HEK293 (cell line): ENCODE data around the gene ZFP36.
"Not testable (repeated sequence)": the region's sequence is repeated elsewhere in the genome, so short reads cannot be mapped to it uniquely, and the experiment has no call there.

Experiments used
- CTCF ChIA-PET: fragments of 350-600 bp; formaldehyde crosslinking; extraction: SDS; loops from one replicate; lab custom pipeline; 2021; ENCODE audit warnings: antibody characterized with exemption; lab: Yijun Ruan, JAX
- POLR2A ChIA-PET: fragments of 300-600 bp; formaldehyde crosslinking; extraction: SDS; loops from one replicate; lab custom pipeline; 2020; ENCODE audit warnings: antibody characterized with exemption, inconsistent platforms; lab: Yijun Ruan, JAX
- H3K27ac ChIP-seq: fragments of 200-500 bp; sonication (Bioruptor generic); 2 replicates; pipeline ENCODE4 v1.5.1; 2014; ENCODE audit warnings: low read depth, low read length, control low read depth, inconsistent platforms; ENCODE audit errors: extremely low read depth
- H3K36me3 ChIP-seq, 2 experiments: fragments of 200-500 bp in 1 of 2; sonication (Bioruptor generic) in 1 of 2; 1 replicate in 1 of 2; 2 replicates in 1 of 2; pipeline ENCODE4 v1.5.1; 2014 to 2017; ENCODE audit warnings: inconsistent platforms in 2 of 2, low read length in 2 of 2; ENCODE audit not compliant: control insufficient read depth in 2 of 2, insufficient read depth in 1 of 2
- H3K4me1 ChIP-seq: fragments of 200-500 bp; sonication (Bioruptor generic); 2 replicates; pipeline ENCODE4 v1.5.1; 2014; ENCODE audit warnings: mild to moderate bottlenecking, low read length, inconsistent platforms; ENCODE audit not compliant: control insufficient read depth, insufficient read depth
- H3K4me3 ChIP-seq: 2 replicates; pipeline ENCODE4 v1.5.1; 2011; ENCODE audit warnings: low read depth, mild to moderate bottlenecking, control low read depth, low read length, moderate library complexity
- H3K9me3 ChIP-seq: fragments of 200-500 bp; sonication (Bioruptor generic); 2 replicates; pipeline ENCODE4 v1.5.1; 2014; ENCODE audit warnings: low read depth, low read length, inconsistent platforms; ENCODE audit not compliant: control insufficient read depth, insufficient read depth
- TCF7L2 ChIP-seq: IDR thresholded peaks from 2 replicates; pipeline ENCODE4 v1.6.1; 2011; ENCODE audit warnings: low read depth, mild to moderate bottlenecking, inconsistent platforms, low read length, moderate library complexity, borderline replicate concordance
- ZNF146 ChIP-seq: fragments of 450-650 bp; formaldehyde crosslinking; IDR thresholded peaks from 2 replicates; pipeline ENCODE4 v1.5.1; 2016; ENCODE audit warnings: missing biosample characterization, missing genetic modification characterization
- ZNF302 ChIP-seq: fragments of 450-650 bp; formaldehyde crosslinking; IDR thresholded peaks from 2 replicates; pipeline ENCODE4 v1.5.1; 2016; ENCODE audit warnings: missing biosample characterization, missing genetic modification characterization, low read depth
- ZNF670 ChIP-seq: fragments of 450-650 bp; formaldehyde crosslinking; IDR thresholded peaks from 2 replicates; pipeline ENCODE4 v1.5.1; 2016; ENCODE audit warnings: missing biosample characterization, missing genetic modification characterization, low read depth
- TF ChIP-seq, protein P1 (sequence below): fragments of 450-650 bp; formaldehyde crosslinking; IDR thresholded peaks from 2 replicates; pipeline ENCODE4 v1.5.1; 2016; ENCODE audit warnings: missing biosample characterization, missing genetic modification characterization
- TF ChIP-seq, protein P2 (sequence below): fragments of 450-650 bp; formaldehyde crosslinking; IDR thresholded peaks from 2 replicates; pipeline ENCODE4 v1.5.1; 2016; ENCODE audit warnings: missing biosample characterization, missing genetic modification characterization
- TF ChIP-seq, protein P3 (sequence below): fragments of 450-650 bp; formaldehyde crosslinking; optimal IDR thresholded peaks from 2 replicates; pipeline ENCODE3; 2016; ENCODE audit warnings: missing biosample characterization, mild to moderate bottlenecking, missing genetic modification characterization
- TF ChIP-seq, protein P4 (sequence below): fragments of 450-650 bp; IDR thresholded peaks from 2 replicates; pipeline ENCODE4 v1.5.1; 2018; ENCODE audit warnings: missing biosample characterization, missing genetic modification characterization

The ZFP36 gene

DNA sequence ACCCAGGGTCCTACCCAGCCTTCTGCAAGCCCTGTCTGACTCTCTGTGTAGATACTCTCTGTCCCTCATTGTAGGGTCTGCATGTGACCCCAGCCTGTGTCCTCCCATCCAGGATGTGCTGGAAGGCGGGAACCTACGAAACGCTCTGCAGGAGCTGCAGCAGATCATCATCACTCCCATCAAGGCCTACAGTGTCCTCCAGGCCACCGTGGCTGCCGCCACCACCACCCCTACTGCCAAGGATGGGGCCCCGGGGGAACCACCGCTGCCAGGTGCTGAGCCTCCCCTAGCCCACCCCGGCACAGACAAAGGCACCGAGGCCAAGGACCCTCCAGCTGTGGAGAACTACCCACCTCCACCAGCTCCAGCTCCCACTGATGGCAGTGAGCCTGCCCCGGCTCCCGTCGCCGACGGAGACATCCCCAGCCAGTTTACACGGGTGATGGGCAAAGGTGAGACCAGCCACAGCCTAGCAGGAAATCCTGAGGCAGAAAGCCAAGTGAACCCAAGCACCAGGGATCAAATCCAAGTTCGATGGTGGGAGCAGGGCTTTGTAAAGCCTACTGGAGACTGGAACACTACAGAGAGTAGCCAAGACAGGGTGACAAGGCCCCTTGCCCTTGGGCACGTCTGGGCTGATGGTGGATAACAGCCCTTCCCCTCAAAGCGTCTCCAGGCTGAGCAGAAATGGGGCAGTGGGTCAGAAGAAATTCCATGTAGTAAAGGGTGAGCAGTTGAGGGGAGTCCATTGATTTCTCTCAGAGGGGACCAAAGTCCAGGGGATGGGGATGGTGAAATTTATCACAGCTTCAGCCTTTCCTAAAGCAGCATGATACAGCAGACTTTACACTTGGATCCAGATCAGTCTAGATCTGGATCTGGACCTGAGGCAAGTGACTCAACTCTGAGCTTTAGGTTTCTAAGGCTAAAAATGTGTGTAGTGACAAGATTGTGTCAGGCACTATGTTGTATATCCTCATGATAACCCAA is 29.0 kb upstream of the ZFP36 start (continued):
- TF ChIP-seq, protein P1, sequence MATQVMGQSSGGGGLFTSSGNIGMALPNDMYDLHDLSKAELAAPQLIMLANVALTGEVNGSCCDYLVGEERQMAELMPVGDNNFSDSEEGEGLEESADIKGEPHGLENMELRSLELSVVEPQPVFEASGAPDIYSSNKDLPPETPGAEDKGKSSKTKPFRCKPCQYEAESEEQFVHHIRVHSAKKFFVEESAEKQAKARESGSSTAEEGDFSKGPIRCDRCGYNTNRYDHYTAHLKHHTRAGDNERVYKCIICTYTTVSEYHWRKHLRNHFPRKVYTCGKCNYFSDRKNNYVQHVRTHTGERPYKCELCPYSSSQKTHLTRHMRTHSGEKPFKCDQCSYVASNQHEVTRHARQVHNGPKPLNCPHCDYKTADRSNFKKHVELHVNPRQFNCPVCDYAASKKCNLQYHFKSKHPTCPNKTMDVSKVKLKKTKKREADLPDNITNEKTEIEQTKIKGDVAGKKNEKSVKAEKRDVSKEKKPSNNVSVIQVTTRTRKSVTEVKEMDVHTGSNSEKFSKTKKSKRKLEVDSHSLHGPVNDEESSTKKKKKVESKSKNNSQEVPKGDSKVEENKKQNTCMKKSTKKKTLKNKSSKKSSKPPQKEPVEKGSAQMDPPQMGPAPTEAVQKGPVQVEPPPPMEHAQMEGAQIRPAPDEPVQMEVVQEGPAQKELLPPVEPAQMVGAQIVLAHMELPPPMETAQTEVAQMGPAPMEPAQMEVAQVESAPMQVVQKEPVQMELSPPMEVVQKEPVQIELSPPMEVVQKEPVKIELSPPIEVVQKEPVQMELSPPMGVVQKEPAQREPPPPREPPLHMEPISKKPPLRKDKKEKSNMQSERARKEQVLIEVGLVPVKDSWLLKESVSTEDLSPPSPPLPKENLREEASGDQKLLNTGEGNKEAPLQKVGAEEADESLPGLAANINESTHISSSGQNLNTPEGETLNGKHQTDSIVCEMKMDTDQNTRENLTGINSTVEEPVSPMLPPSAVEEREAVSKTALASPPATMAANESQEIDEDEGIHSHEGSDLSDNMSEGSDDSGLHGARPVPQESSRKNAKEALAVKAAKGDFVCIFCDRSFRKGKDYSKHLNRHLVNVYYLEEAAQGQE (tag by site-specific recombination) = no peak
- TF ChIP-seq ZNF670 (tag by site-specific recombination) = no peak
- TF ChIP-seq, protein P2, sequence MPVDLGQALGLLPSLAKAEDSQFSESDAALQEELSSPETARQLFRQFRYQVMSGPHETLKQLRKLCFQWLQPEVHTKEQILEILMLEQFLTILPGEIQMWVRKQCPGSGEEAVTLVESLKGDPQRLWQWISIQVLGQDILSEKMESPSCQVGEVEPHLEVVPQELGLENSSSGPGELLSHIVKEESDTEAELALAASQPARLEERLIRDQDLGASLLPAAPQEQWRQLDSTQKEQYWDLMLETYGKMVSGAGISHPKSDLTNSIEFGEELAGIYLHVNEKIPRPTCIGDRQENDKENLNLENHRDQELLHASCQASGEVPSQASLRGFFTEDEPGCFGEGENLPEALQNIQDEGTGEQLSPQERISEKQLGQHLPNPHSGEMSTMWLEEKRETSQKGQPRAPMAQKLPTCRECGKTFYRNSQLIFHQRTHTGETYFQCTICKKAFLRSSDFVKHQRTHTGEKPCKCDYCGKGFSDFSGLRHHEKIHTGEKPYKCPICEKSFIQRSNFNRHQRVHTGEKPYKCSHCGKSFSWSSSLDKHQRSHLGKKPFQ (tag by site-specific recombination) = no peak

DNA sequence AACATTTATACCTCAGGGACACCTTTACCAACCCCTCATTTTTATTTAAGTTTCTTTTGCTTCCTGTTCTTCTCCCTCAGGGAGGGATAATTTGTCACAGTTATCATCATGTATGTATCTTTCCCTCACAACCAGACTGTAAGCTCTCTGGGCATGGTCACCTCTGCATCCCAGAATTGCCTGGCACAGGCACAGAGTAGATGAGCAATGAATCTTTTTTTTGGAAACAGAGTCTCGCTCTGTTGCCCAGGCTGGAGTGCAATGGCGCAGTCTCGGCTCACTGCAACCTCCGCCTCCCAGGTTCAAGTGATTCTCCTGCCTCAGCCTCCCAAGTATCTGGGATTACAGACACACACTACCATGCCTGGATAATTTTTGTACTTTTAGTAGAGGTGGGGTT is 27.3 kb upstream of the ZFP36 start:
- H3K27ac ChIP-seq = not testable (repeated sequence)
- TF ChIP-seq, protein P3, sequence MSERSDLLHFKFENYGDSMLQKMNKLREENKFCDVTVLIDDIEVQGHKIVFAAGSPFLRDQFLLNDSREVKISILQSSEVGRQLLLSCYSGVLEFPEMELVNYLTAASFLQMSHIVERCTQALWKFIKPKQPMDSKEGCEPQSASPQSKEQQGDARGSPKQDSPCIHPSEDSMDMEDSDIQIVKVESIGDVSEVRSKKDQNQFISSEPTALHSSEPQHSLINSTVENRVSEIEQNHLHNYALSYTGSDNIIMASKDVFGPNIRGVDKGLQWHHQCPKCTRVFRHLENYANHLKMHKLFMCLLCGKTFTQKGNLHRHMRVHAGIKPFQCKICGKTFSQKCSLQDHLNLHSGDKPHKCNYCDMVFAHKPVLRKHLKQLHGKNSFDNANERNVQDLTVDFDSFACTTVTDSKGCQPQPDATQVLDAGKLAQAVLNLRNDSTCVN = peak; percentile 11
- TF ChIP-seq, all 188 proteins: peak for 1; not testable (repeated sequence) for 187
- CTCF ChIA-PET = interaction anchor here (1.1 kb wide), 1 partner anchor 19 kb away, joined by 3 read pairs; no protein-coding TSS in a partner anchor
- POLR2A ChIA-PET, H3K9me3 ChIP-seq, H3K4me3 ChIP-seq, H3K4me1 ChIP-seq: not testable (repeated sequence)
- peaks cover 96 to 100% of the 10 kb centered on the region in 2 experiments for H3K36me3 ChIP-seq

DNA sequence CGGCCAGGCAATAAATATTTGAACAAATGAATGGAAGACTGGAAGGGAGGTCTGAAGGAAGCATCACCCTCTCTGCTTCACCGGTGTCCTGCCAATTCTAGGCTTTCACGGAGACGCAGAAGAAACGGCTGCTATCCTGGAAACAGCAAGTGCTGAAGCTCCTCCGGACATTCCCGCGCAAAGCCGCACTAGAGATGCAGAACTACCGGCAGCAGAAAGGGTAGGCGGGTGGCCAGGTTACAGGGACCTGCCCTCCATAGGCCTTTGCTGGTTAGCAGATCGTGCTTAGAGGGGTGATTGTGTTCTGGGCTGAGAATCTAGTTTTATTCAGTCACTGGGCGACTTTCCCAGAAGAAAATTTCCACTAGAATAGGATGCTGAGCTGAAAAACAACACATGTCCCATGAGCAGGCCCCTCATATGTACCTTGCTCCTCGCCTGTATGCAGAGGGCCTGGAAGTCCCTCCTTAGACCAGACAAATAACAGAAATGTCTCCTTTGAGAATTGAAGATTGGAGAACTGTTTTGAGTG is 26.7 kb upstream of the ZFP36 start:
- ChIA-PET CTCF (interaction anchor here (0.6 to 1.1 kb wide), 2 partner anchors 18 to 411 kb away, joined by 3 read pairs; no protein-coding TSS in a partner anchor), POLR2A (interaction anchor here (1.6 kb wide), 1 partner anchor 11 kb away, joined by 7 read pairs; the partner anchor contains the start of genes MED29 and PAF1)

More for the DNA sequence above, 26.7 kb upstream of the ZFP36 start:
- Histone ChIP-seq H3K9me3 (no peaks in the 10 kb centered on the region), H3K36me3 (peaks cover 98 to 100% of the 10 kb centered on the region in 2 experiments), H3K27ac (no peak overlapping the region), H3K4me3 (no peak overlapping the region), H3K4me1 (peaks cover 2% of the 10 kb centered on the region; the same call in 1 of the 2 replicates)
- TF ChIP-seq, protein P4, sequence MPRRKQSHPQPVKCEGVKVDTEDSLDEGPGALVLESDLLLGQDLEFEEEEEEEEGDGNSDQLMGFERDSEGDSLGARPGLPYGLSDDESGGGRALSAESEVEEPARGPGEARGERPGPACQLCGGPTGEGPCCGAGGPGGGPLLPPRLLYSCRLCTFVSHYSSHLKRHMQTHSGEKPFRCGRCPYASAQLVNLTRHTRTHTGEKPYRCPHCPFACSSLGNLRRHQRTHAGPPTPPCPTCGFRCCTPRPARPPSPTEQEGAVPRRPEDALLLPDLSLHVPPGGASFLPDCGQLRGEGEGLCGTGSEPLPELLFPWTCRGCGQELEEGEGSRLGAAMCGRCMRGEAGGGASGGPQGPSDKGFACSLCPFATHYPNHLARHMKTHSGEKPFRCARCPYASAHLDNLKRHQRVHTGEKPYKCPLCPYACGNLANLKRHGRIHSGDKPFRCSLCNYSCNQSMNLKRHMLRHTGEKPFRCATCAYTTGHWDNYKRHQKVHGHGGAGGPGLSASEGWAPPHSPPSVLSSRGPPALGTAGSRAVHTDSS (tag by site-specific recombination) = no peak
- TF ChIP-seq ZNF302 = no peak
- no peak for TF ChIP-seq ZNF146 (tag by site-specific recombination)
- TF ChIP-seq TCF7L2 = no peak
